Body of pancreas (tissue), 4 donors: ENCODE data around the gene DYRK1A.

Source experiments
- POLR2A ChIP-seq, 3 donors: fragments of 450-650 bp; IDR thresholded peaks; one replicate each; pipeline ENCODE4 v1.6.1; 2016; ENCODE audit warnings: antibody characterized with exemption in 3 of 3, mild to moderate bottlenecking in 2 of 3
- TF ChIP-seq, protein P1 (sequence below), 7 experiments: fragments of 450-650 bp in 4 of 7; fragments of 200-600 bp in 3 of 7; sonication (generic) in 3 of 7; IDR thresholded peaks; one replicate each; pipeline ENCODE4 v1.5.1; 2016 to 2019; ENCODE audit warnings: antibody characterized with exemption in 7 of 7

- TF ChIP-seq, protein P1, sequence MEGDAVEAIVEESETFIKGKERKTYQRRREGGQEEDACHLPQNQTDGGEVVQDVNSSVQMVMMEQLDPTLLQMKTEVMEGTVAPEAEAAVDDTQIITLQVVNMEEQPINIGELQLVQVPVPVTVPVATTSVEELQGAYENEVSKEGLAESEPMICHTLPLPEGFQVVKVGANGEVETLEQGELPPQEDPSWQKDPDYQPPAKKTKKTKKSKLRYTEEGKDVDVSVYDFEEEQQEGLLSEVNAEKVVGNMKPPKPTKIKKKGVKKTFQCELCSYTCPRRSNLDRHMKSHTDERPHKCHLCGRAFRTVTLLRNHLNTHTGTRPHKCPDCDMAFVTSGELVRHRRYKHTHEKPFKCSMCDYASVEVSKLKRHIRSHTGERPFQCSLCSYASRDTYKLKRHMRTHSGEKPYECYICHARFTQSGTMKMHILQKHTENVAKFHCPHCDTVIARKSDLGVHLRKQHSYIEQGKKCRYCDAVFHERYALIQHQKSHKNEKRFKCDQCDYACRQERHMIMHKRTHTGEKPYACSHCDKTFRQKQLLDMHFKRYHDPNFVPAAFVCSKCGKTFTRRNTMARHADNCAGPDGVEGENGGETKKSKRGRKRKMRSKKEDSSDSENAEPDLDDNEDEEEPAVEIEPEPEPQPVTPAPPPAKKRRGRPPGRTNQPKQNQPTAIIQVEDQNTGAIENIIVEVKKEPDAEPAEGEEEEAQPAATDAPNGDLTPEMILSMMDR (IDR thresholded peaks at IDR 0.05): no peak
- no peak for TF ChIP-seq POLR2A (IDR thresholded peaks at IDR 0.05)
Observed at GRCh38 chr21:37455504-37455911, 88.9 kb downstream of the DYRK1A start.
